GM18517 (cell line): Measurements from ENCODE around the gene NAGK.
"Not testable (repeated sequence)": the region's sequence is repeated elsewhere in the genome, so short reads cannot be mapped to it uniquely, and the experiment has no call there.

ENCODE experiments used
- ATAC-seq: cut with Tn5 transposase; IDR thresholded peaks from one replicate; pipeline ENCODE4 v1.9.1; 2021; ENCODE audit warnings: mild to moderate bottlenecking, moderate library complexity; ENCODE audit not compliant: unreplicated experiment

Gene NAGK

GRCh38 chr2:71067567-71068217, 756 bp upstream of the NAGK start:
- peak; percentile 17 for ATAC-seq

GRCh38 chr2:71069376-71069775, 928 bp downstream of the NAGK start:
- no peak for ATAC-seq

- no peak for ATAC-seq
Observed at GRCh38 chr2:71070294-71071093, 2.0 kb downstream of the NAGK start.

GRCh38 chr2:71071681-71072398, 3.4 kb downstream of the NAGK start:
- ATAC-seq = peak; percentile 44

DNA sequence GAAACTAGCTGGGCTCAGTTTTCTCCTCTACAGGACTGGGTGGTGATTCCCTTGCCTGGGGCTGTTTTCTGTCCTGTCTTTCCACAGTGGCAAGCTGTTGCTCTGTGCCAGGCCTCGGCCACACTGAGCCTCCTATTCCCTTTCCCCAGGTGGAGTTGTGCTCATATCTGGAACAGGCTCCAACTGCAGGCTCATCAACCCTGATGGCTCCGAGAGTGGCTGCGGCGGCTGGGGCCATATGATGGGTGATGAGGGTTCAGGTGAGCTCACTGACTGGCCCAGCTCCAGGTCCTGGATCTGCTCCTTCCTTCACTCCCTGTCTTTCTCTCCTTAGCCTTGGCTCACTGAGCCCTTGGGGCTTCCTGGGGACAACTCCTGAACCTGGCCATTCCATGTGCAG, 4.0 kb downstream of the NAGK start:
- ATAC-seq = no peak

GRCh38 chr2:71073475-71073874, 5.0 kb downstream of the NAGK start:
- no peak for ATAC-seq

DNA sequence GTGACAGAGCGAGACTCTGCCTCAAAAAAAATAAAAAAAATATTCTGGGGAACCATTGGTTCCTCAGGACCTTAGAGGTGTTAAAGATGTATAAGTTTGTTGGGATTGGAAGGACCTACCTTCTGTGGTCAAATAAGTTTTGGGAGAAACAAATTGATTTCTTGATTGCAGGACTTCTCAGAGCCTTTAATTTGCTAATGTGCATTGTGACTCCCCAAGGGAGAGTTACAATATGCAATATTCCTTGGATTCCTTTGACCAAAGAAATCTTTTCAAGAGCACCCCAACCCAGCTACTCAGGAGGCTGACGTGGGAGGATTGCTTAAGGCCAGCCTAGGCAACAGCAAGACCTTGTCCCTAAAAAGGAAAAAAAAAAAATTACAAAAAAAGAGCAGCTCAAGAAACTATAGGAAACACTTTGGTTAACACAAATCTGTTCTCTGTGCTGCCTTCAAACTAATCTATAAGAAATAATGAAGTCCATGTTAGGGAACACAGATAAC, 6.5 kb downstream of the NAGK start:
- no peak for ATAC-seq

DNA sequence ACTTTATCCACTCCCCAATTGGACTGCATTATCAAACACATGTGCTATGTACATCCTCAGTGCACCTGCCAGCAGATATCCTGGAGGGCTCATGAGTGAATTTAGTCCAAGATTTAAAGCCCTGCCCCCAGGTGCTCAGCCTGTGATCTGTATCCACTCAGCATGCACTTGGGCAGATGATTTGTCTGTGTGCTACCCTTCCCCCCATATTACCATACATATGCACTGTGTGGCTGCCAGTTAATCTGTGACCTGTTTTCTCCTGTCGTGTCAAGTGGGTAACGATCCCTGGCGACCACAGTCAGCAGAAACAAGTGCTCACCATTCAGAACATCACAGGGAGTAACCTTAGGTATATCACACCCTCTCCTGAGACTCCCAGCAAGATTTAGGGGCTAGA, 10.2 kb downstream of the NAGK start:
- no peak for ATAC-seq

- ATAC-seq = peak; percentile 70
Observed at GRCh38 chr2:71082402-71083252, 14.2 kb downstream of the NAGK start.

DNA sequence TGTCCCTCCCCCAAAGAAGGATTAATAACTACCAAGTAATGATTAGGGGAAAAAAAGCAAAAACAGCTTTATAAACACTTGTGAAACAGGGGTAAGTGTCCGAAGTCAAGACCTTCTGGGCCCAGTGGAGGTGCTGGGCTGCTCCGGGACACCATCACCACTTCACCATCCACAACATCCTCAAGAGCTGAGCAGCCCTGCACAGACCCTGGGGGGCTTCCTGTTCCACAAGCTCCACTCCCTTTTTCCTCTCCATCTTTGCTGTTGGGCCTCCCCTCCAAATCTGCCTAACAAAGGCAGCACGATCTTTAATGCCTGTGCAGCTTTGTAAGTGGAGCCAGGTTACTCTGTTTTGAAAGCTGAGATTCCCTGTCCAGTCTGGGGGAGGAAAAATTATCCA, 14.8 kb downstream of the NAGK start:
- ATAC-seq = not testable (repeated sequence)

- not testable (repeated sequence) for ATAC-seq
Observed at GRCh38 chr2:71083752-71084312, 15.4 kb downstream of the NAGK start.

DNA sequence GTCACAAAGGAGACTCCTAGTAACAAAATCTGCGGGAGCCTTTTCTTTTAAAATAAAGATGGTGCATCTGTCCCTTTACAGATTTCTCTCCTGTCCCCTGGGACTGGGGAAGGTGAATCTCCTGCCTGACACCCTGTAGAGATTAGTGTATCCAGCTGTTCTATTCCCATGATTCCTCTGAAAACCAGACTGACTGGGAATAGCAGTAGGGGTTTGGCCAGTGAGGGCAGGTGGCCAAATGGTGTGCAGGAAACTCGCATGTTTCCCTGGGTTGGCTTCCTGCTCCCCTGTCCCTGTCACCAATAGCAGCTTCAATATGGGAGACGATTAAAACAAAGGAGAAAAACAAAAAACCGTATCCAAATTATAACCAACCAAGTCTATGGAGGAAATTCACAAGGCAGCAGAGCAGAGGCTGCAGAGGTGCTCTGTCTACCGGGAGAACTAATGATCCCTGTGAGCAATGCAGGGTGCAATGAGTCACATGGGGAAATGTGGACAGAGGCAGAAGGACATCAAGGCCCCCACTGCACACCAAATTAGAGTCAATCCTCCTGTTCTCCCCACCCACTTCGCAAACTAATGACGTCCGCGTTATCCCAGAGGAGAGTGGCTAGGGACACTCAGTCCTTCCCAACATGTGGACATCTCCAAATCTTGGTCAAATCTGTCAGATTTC, 17.0 kb downstream of the NAGK start:
- ATAC-seq = not testable (repeated sequence)

DNA sequence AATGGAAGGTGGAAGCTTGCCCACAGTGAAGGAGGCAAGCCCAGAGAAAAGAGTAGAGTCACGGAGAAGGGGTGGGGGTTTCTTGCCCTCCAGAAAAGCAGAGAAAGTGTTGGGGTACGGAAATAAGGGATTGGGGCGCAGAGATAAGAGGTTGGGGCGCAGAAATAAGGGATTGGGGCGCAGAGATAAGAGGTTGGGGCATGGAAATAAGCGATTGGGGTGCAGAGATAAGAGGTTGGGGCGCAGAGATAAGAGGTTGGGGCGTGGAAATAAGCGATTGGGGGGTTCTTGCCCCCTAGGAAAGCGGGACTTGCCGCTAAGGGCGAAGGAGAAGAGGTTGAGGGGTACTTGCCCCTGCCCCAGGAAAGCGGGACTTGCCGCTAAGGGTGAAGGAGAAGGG, 21.0 kb downstream of the NAGK start:
- not testable (repeated sequence) for ATAC-seq

DNA sequence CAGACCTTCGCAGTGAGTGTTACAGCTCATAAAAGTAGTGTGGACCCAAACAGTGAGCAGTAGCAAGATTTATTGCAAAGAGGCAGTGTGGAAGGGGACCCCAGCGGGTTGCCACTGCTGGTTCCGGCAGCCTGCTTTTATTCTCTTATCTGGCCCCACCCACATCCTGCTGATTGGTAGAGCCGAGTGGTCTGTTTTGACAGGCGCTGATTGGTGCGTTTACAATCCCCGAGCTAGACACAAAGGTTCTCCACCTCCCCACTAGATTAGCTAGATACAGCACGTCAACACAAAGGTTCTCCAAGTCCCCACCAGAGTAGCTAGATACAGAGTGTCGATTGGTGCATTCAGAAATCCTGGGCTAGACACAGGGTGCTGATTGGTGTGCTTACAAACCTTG, 23.4 kb downstream of the NAGK start:
- not testable (repeated sequence) for ATAC-seq

DNA sequence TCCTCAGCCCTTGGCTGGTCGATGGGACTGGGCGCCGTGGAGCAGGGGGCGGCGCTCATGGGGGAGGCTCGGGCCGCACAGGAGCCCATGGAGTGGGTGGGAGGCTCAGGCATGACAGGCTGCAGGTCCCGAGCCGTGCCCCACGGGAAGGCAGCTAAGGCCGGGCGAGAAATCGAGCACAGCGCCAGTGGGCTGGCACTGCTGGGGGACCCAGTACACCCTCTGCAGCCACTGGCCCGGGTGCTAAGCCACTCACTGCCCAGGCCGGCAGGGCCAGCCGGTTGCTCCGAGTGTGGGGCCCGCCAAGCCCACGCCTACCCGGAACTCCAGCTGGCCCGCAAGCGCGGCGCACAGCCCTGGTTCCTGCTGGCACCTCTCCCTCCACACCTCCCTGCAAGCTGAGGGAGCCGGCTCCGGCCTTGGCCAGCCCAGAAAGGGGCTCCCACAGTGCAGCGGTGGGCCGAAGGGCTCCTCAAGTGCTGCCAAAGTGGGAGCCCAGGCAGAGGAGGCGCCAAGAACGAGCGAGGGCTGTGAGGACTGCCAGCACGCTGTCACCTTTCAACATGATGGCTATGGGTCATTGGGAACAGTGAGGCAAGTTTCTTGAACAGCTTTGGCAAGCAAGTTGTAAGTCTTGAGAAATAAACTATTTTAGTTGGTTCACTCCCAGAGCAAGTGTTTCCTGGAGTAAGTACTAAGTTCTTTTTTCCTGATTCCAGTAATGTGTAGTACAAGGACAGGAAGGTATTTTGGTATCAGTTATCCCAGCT, 24.2 kb downstream of the NAGK start:
- not testable (repeated sequence) for ATAC-seq

DNA sequence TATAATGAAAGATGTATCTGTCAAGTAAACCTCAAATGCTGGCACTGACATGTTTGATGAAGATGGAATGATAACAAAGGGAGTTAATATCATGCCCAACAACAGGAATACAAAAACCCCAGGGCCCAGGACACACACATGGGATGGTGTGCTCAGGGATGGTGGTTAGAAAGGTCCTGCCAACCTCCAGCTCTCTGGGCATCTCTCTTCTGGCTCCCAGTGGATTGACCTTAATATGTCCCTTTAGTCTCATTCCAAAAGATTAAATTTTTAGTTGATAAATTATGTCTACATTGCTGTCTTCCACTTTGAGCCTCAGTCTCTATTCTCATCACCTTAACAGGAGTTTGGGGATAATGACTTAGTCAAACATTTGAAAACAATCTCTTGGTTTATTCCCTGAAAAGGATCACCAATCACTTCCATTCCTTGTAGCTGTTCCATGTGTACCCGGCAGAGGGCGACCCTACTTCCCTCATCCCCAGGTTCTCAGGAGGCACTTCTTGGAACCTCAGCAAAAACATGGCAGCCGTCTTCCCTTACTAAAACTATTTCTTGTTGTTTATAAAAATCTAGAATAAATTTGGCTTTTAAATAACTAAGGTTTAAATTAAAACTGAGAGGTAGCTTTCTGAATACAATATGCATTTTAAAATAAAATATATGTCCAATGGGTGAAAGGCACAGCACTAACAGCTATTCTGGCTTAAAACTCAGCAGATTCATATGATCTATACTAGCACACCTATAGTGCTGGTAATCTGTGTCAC, 31.9 kb downstream of the NAGK start:
- ATAC-seq = no peak

GRCh38 chr2:71101656-71102055, 33.2 kb downstream of the NAGK start:
- no peak for ATAC-seq

- no peak for ATAC-seq
Observed at GRCh38 chr2:71102981-71103681, 34.7 kb downstream of the NAGK start.
